Small intestine (tissue), 7 donors: Measurements from ENCODE around the gene CDCA7L. TPM values are rescaled to one million over a fixed set of nuclear protein-coding genes. Genes with fewer than 3 reads are reported as not detected.
"Not testable (repeated sequence)": the region's sequence is repeated elsewhere in the genome, so short reads cannot be mapped to it uniquely, and the experiment has no call there.

ENCODE experiments used
- DNase-seq, 2 donors: peaks; one replicate each; pipeline versions ENCODE4 v3.0.0 to v3.0.0-alpha.2; 2013
- FAIRE-seq: peaks from 2 replicates; lab custom pipeline; 2012; peaks lifted over from hg19 to GRCh38; lab: Jason Lieb, UNC
- H3K27ac ChIP-seq, 3 donors: one replicate each; pipeline ENCODE4 v1.5.1; 2013; ENCODE audit warnings: low read length in 2 of 3, mild to moderate bottlenecking in 2 of 3, control low read depth in 1 of 3, inconsistent platforms in 1 of 3, low read depth in 1 of 3, moderate library complexity in 1 of 3
- H3K27me3 ChIP-seq, 3 donors: one replicate each; pipeline ENCODE4 v1.6.1; 2013; ENCODE audit warnings: low read length in 3 of 3, inconsistent platforms in 1 of 3; ENCODE audit not compliant: control insufficient read depth in 3 of 3, insufficient read depth in 3 of 3
- H3K36me3 ChIP-seq, 3 donors: one replicate each; pipeline ENCODE4 v1.6.1; 2013; ENCODE audit warnings: low read length in 3 of 3, inconsistent platforms in 1 of 3, low read depth in 1 of 3, mild to moderate bottlenecking in 1 of 3, moderate library complexity in 1 of 3; ENCODE audit not compliant: control insufficient read depth in 3 of 3, insufficient read depth in 2 of 3
- H3K4me1 ChIP-seq, 3 donors: one replicate each; pipeline ENCODE4 v1.6.1; 2013; ENCODE audit warnings: low read length in 2 of 3, inconsistent platforms in 1 of 3, low read depth in 1 of 3, mild to moderate bottlenecking in 1 of 3, moderate library complexity in 1 of 3; ENCODE audit not compliant: control insufficient read depth in 3 of 3, insufficient read depth in 2 of 3
- H3K4me3 ChIP-seq, 3 donors: one replicate each; pipeline ENCODE4 v1.5.1; 2013; ENCODE audit warnings: low read length in 3 of 3, control low read depth in 1 of 3, inconsistent platforms in 1 of 3, low read depth in 1 of 3, mild to moderate bottlenecking in 1 of 3, moderate library complexity in 1 of 3
- H3K9me3 ChIP-seq, 2 donors: one replicate each; pipeline ENCODE4 v1.6.1; 2013; ENCODE audit warnings: low read depth in 1 of 2, low read length in 1 of 2; ENCODE audit not compliant: control insufficient read depth in 2 of 2, insufficient read depth in 1 of 2
- WGBS, 3 donors: extraction: QIAGEN DNeasy Blood & Tissue Kit; methylation state at CpG; one replicate each; pipeline ENCODE4 v1.1.7; 2013; 5-methylcytosine and 5-hydroxymethylcytosine counted together
- polyA plus RNA-seq, 4 donors: library from polyadenylated mRNA; stranded (reverse) in 3 of 4; unstranded in 1 of 4; fragments of 200-250 nt in 3 of 4; fragments of 120-200 nt in 1 of 4; gene quantifications; one replicate each; pipeline versions ENCODE4 v1.2.1 to v1.2.3, GENCODE V29; 2013
- donor health status: healthy with polysubstance abuse.
- donor health status: control.
- donor health status: control.
- donor health status: Bipolar disorder and iron deficiency.
- donor health status: healthy.

Gene CDCA7L
- polyA plus RNA-seq, 4 donors, result 2.7 to 20.6 (median 8.4) TPM

DNA sequence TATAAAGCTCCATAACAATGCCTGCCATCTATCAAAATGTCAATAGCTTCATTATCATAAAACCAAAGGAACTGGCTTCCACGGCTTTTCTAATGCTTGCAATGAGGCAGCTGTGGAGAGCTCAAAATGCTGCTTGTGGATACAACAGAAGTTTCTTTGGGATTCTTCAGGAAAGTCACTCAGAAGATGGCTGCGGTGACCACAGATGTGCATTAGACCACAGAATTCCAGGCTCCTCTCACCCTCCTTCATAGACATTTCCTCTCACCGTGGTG lies 77.2 kb downstream of the CDCA7L start:
- H3K27ac ChIP-seq, result no peak overlapping the region
- 55 to 69% (median 59%) methylated on average over 3 of the region's 3 CpGs for WGBS, 3 donors
- H3K36me3 ChIP-seq, result no peaks in the 10 kb centered on the region
- H3K9me3 ChIP-seq, result no peaks in the 10 kb centered on the region
- FAIRE-seq (no peak), DNase-seq (no peak)
- H3K27me3 ChIP-seq, result no peaks in the 10 kb centered on the region
- no peak overlapping the region for H3K4me3 ChIP-seq
- H3K4me1 ChIP-seq, result peaks cover 0 to 10% (median 4%) of the 10 kb centered on the region in 3 donors

DNA sequence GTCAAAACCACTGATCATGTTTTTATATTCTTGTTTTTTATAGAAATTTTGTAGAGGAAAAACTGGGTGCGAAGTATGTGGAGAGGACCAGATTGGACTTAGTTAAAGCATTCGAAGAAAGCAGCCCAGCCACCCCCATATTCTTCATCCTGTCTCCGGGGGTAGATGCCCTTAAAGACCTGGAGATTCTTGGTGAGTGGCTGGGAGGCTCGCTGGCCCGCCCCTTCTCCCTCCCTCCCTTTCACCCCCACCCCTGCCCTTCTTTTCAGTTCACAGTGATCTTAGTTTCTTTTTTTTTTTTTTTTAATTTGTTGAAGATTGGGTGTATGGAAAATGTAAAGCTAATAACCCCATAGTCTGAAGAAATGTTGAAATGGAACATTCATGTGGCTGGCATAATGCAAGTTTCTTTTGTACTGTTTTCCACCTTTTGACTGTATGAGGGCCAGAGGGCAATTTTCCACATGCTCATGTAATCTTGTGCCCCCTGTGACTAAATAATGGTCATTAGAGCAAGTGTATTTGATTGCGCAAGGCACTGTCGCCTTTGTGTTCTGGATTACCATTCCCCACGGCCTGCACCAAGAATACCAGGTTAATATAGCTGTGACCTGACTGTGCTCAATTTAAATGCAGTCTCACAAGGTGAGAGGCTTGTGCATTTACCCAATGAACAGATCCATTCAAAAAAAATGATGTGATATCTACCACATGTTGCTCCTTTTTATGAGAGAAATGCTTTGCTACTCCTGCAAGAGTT lies 77.7 kb downstream of the CDCA7L start:
- peak; percentile 44 to 68 for DNase-seq
- Histone ChIP-seq H3K4me3 (no peak overlapping the region), H3K4me1 (peaks cover 0 to 10% (median 4%) of the 10 kb centered on the region in 3 donors), H3K27ac (no peak overlapping the region), H3K36me3 (no peaks in the 10 kb centered on the region), H3K9me3 (no peaks in the 10 kb centered on the region), H3K27me3 (no peaks in the 10 kb centered on the region)
- WGBS, 3 donors, result 57 to 75% (median 73%) methylated on average over 8 of the region's 8 CpGs
- FAIRE-seq, result no peak

DNA sequence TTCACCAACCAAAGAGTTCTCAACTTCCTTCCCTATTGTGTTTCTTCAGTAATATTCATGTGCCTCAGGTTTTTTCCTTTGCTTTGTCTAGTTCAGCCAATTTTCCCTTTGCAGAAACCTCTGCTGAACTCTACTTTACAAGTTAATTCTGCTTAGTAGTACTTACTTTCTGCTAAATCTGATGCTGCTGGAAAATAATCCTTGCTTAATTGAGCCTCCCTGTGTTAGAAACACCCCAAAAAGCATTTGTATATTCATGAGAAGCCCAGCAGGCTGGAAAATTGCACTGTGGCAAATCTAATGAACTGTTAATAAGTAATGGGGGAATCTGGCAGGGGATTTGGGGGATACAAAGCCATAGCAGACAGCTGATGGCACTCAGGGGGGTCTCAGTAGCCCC lies 78.5 kb downstream of the CDCA7L start:
- DNase-seq (no peak), FAIRE-seq (no peak)
- Histone ChIP-seq H3K4me1 (peaks cover 0 to 10% (median 4%) of the 10 kb centered on the region in 3 donors), H3K9me3 (no peaks in the 10 kb centered on the region), H3K27me3 (no peaks in the 10 kb centered on the region), H3K27ac (no peak overlapping the region), H3K4me3 (no peak overlapping the region), H3K36me3 (no peaks in the 10 kb centered on the region)

DNA sequence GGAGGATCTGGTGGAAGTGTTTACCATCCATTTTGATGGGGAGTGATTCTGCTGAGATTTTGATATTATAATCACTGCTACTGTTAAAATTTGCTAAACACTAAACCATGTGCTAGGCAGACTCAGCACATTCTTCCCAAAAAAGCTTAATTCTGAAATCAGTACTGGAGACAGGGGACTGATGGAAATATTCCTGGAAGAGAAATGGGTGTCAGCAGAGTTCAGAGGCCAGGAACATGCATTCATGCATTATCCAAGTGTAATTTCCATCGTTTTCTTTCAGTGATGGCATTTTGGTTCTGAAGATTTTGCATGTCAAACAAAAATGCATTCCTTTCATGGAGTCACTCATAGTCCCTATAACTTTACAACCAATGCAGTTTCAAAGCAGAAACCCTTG lies 79.0 kb downstream of the CDCA7L start:
- H3K9me3 ChIP-seq, result no peaks in the 10 kb centered on the region
- no peak for FAIRE-seq
- no peak overlapping the region for H3K27ac ChIP-seq
- DNase-seq, result no peak
- WGBS, 3 donors, result 44 to 58% (median 57%) methylated on average over 1 of the region's 1 CpG
- peaks cover 0 to 10% (median 4%) of the 10 kb centered on the region in 3 donors for H3K4me1 ChIP-seq
- H3K4me3 ChIP-seq, result no peak overlapping the region
- no peaks in the 10 kb centered on the region for H3K27me3 ChIP-seq
- no peaks in the 10 kb centered on the region for H3K36me3 ChIP-seq

DNA sequence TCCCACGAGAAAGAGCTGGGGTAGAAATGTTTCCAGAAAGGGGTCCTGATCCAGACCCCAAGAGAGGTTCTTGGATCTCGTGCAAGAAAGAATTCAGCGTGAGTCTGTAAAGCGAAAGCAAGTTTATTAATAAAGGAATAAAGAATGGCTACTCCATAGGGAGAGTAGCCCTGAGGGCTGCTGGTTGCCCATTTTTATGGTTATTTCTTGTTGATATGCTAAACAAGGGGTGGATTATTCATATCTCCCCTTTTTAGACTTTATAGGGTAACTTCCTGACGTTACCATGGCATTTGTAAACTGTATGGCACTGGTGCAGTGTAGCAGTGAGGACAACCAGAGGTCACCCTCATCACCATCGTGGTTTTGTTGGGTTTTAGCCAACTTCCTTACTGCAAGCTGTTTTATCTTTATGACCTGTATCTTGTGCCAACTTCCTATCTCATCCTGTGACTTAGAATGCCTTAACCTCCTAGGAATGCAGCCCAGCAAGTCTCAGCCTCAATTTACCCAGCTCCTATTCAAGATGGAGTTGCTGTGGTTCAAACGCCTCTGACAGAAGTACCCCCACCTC lies 80.0 kb downstream of the CDCA7L start:
- 9 to 50% (median 37%) methylated on average over 7 of the region's 7 CpGs for WGBS, 3 donors
- not testable (repeated sequence) for H3K4me3 ChIP-seq, FAIRE-seq, H3K36me3 ChIP-seq, H3K9me3 ChIP-seq, H3K4me1 ChIP-seq, H3K27me3 ChIP-seq, H3K27ac ChIP-seq
- peak; percentile 56 to 90 for DNase-seq

DNA sequence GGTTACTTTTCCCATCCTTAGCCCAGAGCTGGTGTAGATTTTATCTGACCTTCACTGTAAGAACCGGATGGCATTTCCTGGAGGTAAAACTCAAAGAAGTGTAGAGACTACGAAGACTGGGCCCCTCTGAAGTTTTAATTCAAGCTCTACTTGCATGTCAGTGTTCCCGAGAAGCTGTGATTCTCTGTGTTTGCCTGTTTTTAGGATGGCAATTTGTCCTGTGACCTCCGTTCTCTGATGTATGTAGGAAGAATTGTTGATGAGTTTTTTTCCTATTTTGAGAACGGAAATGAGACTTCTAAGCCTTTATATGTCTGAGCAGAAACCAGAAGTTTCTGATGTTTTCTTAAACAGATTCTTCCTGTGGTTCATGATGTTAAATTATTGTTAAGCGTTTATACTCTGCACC lies 94.1 kb downstream of the CDCA7L start:
- Histone ChIP-seq H3K4me3 (no peak overlapping the region), H3K4me1 (no peaks in the 10 kb centered on the region), H3K36me3 (no peaks in the 10 kb centered on the region), H3K9me3 (no peaks in the 10 kb centered on the region), H3K27me3 (no peaks in the 10 kb centered on the region), H3K27ac (no peak overlapping the region)
- DNase-seq (no peak), FAIRE-seq (no peak)
- 44 to 75% (median 63%) methylated on average over 6 of the region's 6 CpGs for WGBS, 3 donors
